VCaP (cell line): ENCODE data around the gene GAPDHS.

Experiments used
- H3K27ac ChIP-seq: fragments of 450-650 bp; 2 replicates; pipeline ENCODE4 v1.5.1; 2017
- CTCF ChIP-seq: fragments of 450-650 bp; conservative IDR thresholded peaks from 2 replicates; pipeline ENCODE4 v1.5.1; 2017; ENCODE audit warnings: mild to moderate bottlenecking, moderate library complexity

Gene GAPDHS

GRCh38 chr19:35493971-35494370 lies 39.3 kb upstream of the GAPDHS start:
- TF ChIP-seq CTCF = no peak
- no peak overlapping the region for H3K27ac ChIP-seq

- TF ChIP-seq CTCF = peak; percentile 98
- H3K27ac ChIP-seq = peak overlapping the region; percentile 47; the same call in 1 of the 2 replicates
These were observed 37.9 kb upstream of the GAPDHS start for GRCh38 chr19:35495107-35496064.

GRCh38 chr19:35497406-35497805 lies 35.9 kb upstream of the GAPDHS start:
- no peak for TF ChIP-seq CTCF
- H3K27ac ChIP-seq = no peak overlapping the region

- H3K27ac ChIP-seq = no peak overlapping the region
- no peak for TF ChIP-seq CTCF
These were observed 35.0 kb upstream of the GAPDHS start for GRCh38 chr19:35498220-35498619.

GRCh38 chr19:35498984-35499527 lies 34.2 kb upstream of the GAPDHS start:
- H3K27ac ChIP-seq = no peak overlapping the region
- no peak for TF ChIP-seq CTCF

GRCh38 chr19:35500611-35501010 lies 32.6 kb upstream of the GAPDHS start:
- no peak for TF ChIP-seq CTCF
- no peak overlapping the region for H3K27ac ChIP-seq

- TF ChIP-seq CTCF = no peak
- no peak overlapping the region for H3K27ac ChIP-seq
These were observed 31.6 kb upstream of the GAPDHS start for GRCh38 chr19:35501684-35502083.
